Tibial nerve (tissue), 4 donors: ENCODE measurements around the gene TRERF1.

ENCODE experiments used
- CTCF ChIP-seq, 5 experiments: fragments of 200-600 bp in 3 of 5; fragments of 450-650 bp in 2 of 5; sonication (generic) in 3 of 5; IDR thresholded peaks; one replicate each; pipeline ENCODE4 v1.5.1; 2016 to 2019; ENCODE audit warnings: antibody characterized with exemption in 5 of 5, mild to moderate bottlenecking in 3 of 5, moderate library complexity in 2 of 5
- EP300 ChIP-seq, 2 donors: sonication (generic); formaldehyde crosslinking; IDR thresholded peaks; one replicate each; pipeline ENCODE4 v1.6.1; 2017; ENCODE audit warnings: antibody characterized with exemption in 2 of 2, mild to moderate bottlenecking in 1 of 2
- POLR2A ChIP-seq, 2 donors: fragments of 450-650 bp; IDR thresholded peaks; one replicate each; pipeline ENCODE4 v1.6.1; 2017; ENCODE audit warnings: antibody characterized with exemption in 2 of 2, mild to moderate bottlenecking in 2 of 2, moderate library complexity in 2 of 2

- no peak for TF ChIP-seq CTCF (IDR thresholded peaks at IDR 0.05)
- no peak for TF ChIP-seq EP300 (IDR thresholded peaks at IDR 0.05)
- TF ChIP-seq POLR2A (IDR thresholded peaks at IDR 0.05): no peak
Observed at GRCh38 chr6:42471714-42472113, 20.0 kb upstream of the TRERF1 start.
